ENCODE measurements around the gene SLC25A6.
"Not testable (repeated sequence)": the region's sequence is repeated elsewhere in the genome, so short reads cannot be mapped to it uniquely, and the experiment has no call there.

SLC25A6 gene

DNA sequence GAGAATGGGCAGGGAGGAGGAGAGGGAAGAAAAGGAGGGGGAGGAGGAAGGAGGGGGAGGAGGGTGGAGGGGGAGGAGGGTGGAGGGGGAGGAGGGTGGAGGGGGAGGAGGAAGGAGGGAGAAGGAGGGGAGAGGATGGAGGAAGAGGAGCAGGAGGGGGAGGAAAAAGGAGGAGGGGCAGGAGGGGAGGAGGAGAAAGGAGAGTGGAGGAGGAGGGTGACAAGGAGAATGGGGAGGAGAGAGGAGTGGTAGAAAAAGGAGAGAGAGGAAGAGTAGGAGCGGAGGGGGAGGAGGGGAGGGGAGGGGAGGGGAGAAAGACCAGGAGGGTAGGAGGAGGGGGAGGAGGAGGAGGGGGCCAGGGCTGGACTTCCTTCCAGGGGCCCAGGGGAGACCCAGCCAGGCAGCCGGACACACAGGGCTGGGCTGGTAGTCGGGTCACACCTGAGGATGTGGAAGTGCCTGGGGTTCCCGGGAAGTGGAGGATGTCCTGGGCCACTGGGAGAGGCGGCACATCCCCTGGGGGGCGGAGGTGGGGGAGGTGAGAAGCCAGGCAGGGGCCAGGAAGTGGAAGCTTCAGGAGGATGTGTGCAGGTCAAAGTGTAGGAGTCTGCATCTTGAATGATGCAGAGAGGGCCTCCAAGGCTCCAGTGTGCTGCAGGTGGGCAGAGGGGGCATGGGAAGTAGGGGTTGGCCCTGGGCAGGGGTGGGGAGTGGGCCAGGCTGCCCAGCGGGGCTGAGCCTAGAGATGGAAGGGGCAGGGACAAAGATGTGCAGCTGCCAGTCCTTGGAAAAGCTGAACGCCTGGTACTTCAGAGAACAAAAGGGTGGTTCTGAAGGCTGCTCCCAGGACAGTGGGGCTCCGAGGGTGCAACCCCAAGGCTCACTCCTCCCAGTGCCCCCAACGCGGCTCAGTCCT is 36.5 kb downstream of the SLC25A6 start:
- Mint-ChIP-seq H3K27me3 (no peaks in the 10 kb centered on the region), H3K9me3 (peaks cover 3 to 9% of the 10 kb centered on the region in 2 donors), H3K4me3 (no peak overlapping the region), H3K27ac (peak overlapping the region in 1 of 2 donors; percentile 59), H3K4me1 (peaks cover 8% of the 10 kb centered on the region)
- ATAC-seq (peak; percentile 64), DNase-seq (no peak)

DNA sequence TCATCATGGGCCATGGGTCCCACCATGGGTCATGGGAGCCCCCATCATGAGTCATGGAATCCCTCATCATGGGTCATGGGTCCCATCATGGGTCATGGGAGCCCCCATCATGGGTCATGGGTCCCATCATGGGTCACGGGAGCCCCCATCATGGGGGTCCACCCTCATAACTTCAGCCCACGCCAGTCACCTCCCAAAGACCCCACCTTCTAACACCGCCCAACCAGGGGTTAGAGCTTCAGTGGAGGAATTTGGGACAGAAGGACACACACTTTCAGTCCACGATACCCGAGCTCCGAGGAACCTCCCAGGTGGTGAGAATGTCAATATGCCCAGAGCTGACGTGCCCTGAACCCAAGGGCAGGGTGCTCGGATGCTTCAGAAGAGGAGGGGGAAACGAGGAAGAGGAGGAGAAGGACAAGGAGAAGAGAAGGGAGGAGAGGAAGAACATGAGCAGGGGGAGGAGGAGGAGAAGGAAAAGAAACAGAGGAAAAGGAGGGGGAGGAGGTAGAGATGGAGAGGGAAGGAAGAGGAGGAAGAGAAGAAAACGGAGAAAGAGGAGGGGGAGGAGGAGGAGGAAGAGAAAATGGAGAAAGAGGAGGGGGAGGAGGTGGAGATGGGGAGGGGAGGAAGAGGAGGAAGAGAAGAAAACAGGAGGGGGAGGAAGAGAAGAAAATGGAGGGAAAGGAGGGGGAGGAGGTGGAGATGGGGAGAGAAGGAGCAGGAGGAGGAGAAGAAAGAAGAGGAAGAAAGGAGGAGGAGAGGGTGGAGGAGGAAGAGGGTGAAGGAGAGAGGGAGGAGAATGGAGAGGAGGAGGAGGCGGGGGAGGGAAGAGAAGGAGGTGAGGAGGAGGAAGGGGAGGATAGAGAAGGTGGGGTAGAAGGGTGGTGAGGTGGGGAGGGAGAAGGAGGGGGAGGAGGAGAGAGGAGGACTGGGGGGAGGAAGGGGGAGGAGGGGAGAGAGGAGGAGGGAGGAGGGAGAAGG is 37.6 kb downstream of the SLC25A6 start:
- ATAC-seq (no peak), DNase-seq (no peak)
- H3K4me1 Mint-ChIP-seq, result peaks cover 8% of the 10 kb centered on the region
- no peak overlapping the region for H3K4me3 Mint-ChIP-seq
- H3K27ac Mint-ChIP-seq, result peak overlapping the region; percentile 70 to 87
- H3K27me3 Mint-ChIP-seq, result no peaks in the 10 kb centered on the region
- H3K9me3 Mint-ChIP-seq, result peaks cover 1 to 4% of the 10 kb centered on the region in 2 donors

DNA sequence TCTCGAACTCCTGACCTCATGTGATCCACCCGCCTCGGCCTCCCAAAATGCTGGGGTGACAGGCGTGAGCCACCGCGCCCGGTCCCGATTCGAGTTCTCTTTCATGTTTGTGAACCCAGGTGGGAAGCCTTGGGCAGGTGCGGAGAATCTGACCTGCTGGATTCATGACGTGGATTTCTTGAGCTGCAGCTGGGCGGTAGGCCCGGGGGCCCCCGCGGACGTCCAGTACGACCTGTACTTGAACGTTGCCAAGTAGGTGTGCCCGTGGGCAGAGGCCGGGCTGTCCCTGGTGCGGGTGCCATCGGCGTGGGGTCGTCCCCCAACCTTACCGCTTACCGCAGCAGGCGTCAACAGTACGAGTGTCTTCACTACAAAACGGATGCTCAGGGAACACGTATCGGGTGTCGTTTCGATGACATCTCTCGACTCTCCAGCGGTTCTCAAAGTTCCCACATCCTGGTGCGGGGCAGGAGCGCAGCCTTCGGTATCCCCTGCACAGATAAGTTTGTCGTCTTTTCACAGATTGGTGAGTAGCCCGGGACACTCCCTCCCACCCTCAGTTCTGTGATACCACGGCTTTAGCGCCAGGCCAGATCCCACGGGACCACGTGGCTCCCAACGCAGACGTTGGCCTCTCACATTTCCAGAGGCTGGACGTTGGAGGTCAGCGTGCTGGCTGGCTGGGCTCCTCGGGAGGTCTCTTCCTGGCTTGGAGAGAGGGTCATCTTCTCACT is 39.8 kb downstream of the SLC25A6 start:
- DNase-seq (no peak), ATAC-seq (no peak)
- no peak overlapping the region for H3K27ac Mint-ChIP-seq
- no peaks in the 10 kb centered on the region for H3K27me3 Mint-ChIP-seq
- H3K4me1 Mint-ChIP-seq, result peaks cover 8% of the 10 kb centered on the region
- no peaks in the 10 kb centered on the region for H3K9me3 Mint-ChIP-seq
- H3K4me3 Mint-ChIP-seq, result no peak overlapping the region

DNA sequence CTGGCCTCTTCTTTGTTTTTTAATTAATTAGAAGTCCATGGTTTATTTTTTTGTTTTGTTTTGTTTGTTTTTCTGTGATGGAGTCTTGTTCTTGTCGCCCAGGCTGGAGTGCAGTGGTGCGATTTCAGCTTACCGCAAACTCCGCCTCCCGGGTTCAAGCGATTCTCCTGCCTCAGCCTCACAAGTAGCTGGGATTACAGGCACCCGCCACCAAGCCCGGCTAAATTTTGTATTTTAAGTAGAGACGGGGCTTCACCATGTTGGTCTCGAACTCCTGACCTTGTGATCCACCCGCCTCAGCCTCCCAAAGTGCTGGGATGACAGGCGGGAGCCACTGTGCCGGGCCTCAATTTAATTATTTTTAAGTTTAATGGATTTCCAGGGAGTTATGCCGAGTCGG is 42.3 kb downstream of the SLC25A6 start:
- H3K27me3 Mint-ChIP-seq, H3K4me3 Mint-ChIP-seq, H3K9me3 Mint-ChIP-seq, DNase-seq, ATAC-seq, H3K4me1 Mint-ChIP-seq, H3K27ac Mint-ChIP-seq: not testable (repeated sequence)

DNA sequence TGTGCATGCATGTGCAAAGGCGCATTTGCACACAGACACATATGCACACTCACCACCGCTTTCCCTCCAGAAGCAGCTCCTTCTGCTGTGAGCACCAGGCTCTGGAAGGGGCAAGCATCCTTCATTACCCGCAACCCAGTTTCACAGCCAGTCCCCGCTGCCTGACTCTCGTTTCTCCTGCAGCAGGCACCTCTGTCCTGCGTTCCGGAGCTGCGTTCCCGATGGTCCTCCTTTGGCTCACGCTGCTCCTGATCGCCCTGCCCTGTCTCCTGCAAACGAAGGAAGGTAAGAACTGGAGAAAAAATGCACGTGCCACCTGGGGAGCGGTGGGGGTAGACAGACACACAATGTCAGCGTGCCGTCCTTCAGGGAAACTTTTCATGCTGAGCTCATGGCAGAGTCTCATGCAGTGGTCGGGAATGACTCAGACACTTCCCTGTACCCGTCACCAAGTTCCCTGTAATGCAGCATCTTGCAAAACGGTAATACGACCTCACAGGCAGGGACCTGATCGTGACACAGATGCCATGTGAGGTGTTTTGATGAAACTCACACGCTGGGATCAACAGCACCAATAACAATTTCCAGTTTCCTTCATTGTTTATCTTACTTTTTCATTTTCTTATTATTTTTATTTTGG is 50.2 kb downstream of the SLC25A6 start:
- H3K4me3 Mint-ChIP-seq, result no peak overlapping the region
- H3K27ac Mint-ChIP-seq, result no peak overlapping the region
- H3K4me1 Mint-ChIP-seq, result peaks cover 7% of the 10 kb centered on the region
- no peak for DNase-seq
- ATAC-seq, result peak; percentile 12
- H3K27me3 Mint-ChIP-seq, result peaks cover 6% of the 10 kb centered on the region
- H3K9me3 Mint-ChIP-seq, result peaks cover 0 to 6% of the 10 kb centered on the region in 2 donors

DNA sequence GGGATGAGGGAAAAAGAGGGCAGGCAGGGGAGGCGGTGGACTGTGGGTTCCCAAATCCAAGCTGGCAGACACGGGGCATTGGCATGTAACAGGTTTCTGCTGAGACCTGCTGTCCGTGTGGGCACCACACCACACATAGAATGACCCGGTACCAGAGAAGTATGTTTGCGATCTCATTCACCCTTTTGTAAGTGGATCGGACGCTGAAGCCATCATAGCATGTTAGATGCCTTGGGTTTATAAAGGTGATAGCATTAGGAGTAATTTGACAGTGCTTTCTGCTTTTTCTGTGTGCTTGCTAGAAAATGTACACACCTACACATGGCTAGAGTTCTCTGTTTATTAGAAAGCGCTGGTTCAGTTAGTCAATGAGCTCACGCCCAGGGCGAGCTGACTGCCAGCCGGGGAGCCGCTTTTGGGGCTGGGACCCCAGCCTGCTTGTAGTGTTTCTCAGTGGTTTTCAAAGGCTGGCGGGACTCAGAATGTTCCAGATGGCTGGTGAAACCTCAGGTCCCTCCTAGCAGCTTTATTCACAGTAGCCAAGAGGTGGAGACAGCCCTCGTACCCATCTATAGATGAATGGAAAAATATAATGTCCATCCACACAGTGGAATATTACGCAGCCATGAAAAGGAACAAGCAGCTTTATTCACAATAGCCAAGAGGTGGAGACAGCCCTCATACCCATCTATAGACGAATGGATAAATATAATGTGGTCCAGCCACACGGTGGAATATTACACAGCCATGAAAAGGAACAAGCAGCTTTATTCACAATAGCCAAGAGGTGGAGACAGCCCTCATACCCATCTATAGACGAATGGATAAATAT is 54.7 kb downstream of the SLC25A6 start:
- ATAC-seq (peak; percentile 41), DNase-seq (no peak)
- Mint-ChIP-seq H3K4me3 (peak overlapping the region; percentile 81 to 83), H3K4me1 (peaks cover 14% of the 10 kb centered on the region), H3K27me3 (peaks cover 23% of the 10 kb centered on the region), H3K27ac (peak overlapping the region; percentile 42 to 73), H3K9me3 (peaks cover 0 to 6% of the 10 kb centered on the region in 2 donors)

DNA sequence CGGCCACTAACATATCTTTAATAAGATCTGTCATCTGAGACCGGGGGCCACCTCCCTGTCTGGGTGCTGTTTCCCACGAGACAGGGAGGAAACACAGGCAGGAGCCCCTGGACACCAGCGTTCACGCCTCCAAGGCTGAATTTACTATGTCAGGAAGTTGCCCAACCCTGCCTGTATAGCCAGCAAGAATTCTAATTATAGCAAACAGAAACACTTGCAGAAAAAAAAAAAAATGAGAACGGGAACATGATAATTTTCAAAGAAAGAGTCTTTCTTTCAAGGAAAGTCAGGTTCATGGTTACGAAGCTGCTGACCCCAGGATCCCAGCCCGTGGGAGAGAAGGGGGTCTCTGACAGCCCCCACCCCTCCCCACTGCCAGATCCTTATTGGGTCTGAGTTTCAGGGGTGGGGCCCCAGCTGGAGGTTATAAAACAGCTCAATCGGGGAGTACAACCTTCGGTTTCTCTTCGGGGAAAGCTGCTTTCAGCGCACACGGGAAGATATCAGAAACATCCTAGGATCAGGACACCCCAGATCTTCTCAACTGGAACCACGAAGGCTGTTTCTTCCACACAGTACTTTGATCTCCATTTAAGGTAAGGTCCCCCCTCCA is 55.5 kb downstream of the SLC25A6 start, which contains the start of gene IL3RA:
Gene IL3RA, plus strand, starts transcription at position 455 of the 613 bp plus-strand sequence. CDS start 4,981 bp downstream, outside the sequence.
- H3K27ac Mint-ChIP-seq, result peak within 1 kb of the TSS; percentile 54 to 73
- peaks cover 0 to 2% of the 10 kb centered on the region in 2 donors for H3K9me3 Mint-ChIP-seq
- peaks cover 23% of the 10 kb centered on the region for H3K27me3 Mint-ChIP-seq
- DNase-seq (no peak), ATAC-seq (peak; percentile 47)
- peaks cover 14% of the 10 kb centered on the region for H3K4me1 Mint-ChIP-seq
- peak within 1 kb of the TSS; percentile 81 to 83 for H3K4me3 Mint-ChIP-seq
